IPS-NIHi11 (cell line): ENCODE results near the gene DUOXA2.
A peak's percentile ranks its signal among the peaks of the same experiment; 100 is the strongest.
"Not testable (repeated sequence)": the region's sequence is repeated elsewhere in the genome, so short reads cannot be mapped to it uniquely, and the experiment has no call there.

Experiments
- DNase-seq: peaks from one replicate; pipeline ENCODE4 v3.0.0; 2012; ENCODE audit warnings: mixed read lengths, low spot score

The DUOXA2 gene

GRCh38 chr15:45117308-45118130, 3.4 kb downstream of the DUOXA2 start:
- no peak for DNase-seq

- peak; percentile 91 for DNase-seq
These were observed 4.0 kb downstream of the DUOXA2 start for GRCh38 chr15:45118131-45118588.

- no peak for DNase-seq
These were observed 4.9 kb downstream of the DUOXA2 start for GRCh38 chr15:45118996-45119395.

GRCh38 chr15:45120081-45120972, 6.2 kb downstream of the DUOXA2 start:
- no peak for DNase-seq

GRCh38 chr15:45121020-45121419, 6.9 kb downstream of the DUOXA2 start:
- no peak for DNase-seq

- DNase-seq, result no peak
These were observed 7.7 kb downstream of the DUOXA2 start for GRCh38 chr15:45121706-45122417.

GRCh38 chr15:45122719-45123118, 8.6 kb downstream of the DUOXA2 start:
- no peak for DNase-seq

- no peak for DNase-seq
These were observed 9.3 kb downstream of the DUOXA2 start for GRCh38 chr15:45123397-45123796.

GRCh38 chr15:45126535-45127158, 12.5 kb downstream of the DUOXA2 start:
- no peak for DNase-seq

- no peak for DNase-seq
These were observed 15.0 kb downstream of the DUOXA2 start for GRCh38 chr15:45128971-45129639.

- DNase-seq, result peak; percentile 80
These were observed 15.6 kb downstream of the DUOXA2 start, which contains the start of the genes DUOX1 and DUOXA1 for GRCh38 chr15:45129651-45130129. DUOX1 (plus strand) TSS chr15:45129994; CDS start chr15:45131967, 1,973 bp downstream. DUOXA1 (minus strand) TSS chr15:45129879; CDS start chr15:45123014, 6,865 bp downstream.

GRCh38 chr15:45130291-45131000, 16.3 kb downstream of the DUOXA2 start:
- no peak for DNase-seq

- no peak for DNase-seq
These were observed 17.4 kb downstream of the DUOXA2 start for GRCh38 chr15:45131510-45131909.

- no peak for DNase-seq
These were observed 18.9 kb downstream of the DUOXA2 start for GRCh38 chr15:45132844-45133560.

- no peak for DNase-seq
These were observed 19.4 kb downstream of the DUOXA2 start for GRCh38 chr15:45133561-45133920.

- DNase-seq, result no peak
These were observed 19.9 kb downstream of the DUOXA2 start for GRCh38 chr15:45134046-45134445.

- DNase-seq, result peak; percentile 54
These were observed 20.8 kb downstream of the DUOXA2 start for GRCh38 chr15:45134682-45135604.

GRCh38 chr15:45135705-45136377, 21.7 kb downstream of the DUOXA2 start:
- not testable (repeated sequence) for DNase-seq
